Ishikawa (cell line): ENCODE results near the gene IMMP2L.

Experiments used
- CEBPB ChIP-seq: IDR thresholded peaks from 2 replicates; pipeline ENCODE4 v1.6.1; 2012
- CREB1 ChIP-seq: IDR thresholded peaks from 2 replicates; pipeline ENCODE4 v1.6.1; 2012; ENCODE audit warnings: low read depth
- EGR1 ChIP-seq: IDR thresholded peaks from 2 replicates; pipeline ENCODE4 v1.6.1; 2012
- FOXM1 ChIP-seq: IDR thresholded peaks from 2 replicates; pipeline ENCODE4 v1.6.1; 2012; ENCODE audit warnings: low read depth, borderline replicate concordance
- RAD21 ChIP-seq: IDR thresholded peaks from 2 replicates; pipeline ENCODE4 v1.6.1; 2012; ENCODE audit warnings: low read depth
- TAF1 ChIP-seq: IDR thresholded peaks from 2 replicates; pipeline ENCODE4 v1.6.1; 2012; ENCODE audit warnings: low read depth, mild to moderate bottlenecking
- TEAD4 ChIP-seq: IDR thresholded peaks from 2 replicates; pipeline ENCODE4 v1.6.1; 2012
- TF ChIP-seq, protein P1 (sequence below): IDR thresholded peaks from 2 replicates; pipeline ENCODE4 v1.6.1; 2012

GRCh38 chr7:111159426-111159825, 402.9 kb downstream of the IMMP2L start:
- TF ChIP-seq, protein P1, sequence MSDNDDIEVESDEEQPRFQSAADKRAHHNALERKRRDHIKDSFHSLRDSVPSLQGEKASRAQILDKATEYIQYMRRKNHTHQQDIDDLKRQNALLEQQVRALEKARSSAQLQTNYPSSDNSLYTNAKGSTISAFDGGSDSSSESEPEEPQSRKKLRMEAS: no peak
- TF ChIP-seq CREB1: no peak
- no peak for TF ChIP-seq RAD21
- TF ChIP-seq FOXM1: no peak
- no peak for TF ChIP-seq EGR1
- TF ChIP-seq CEBPB: no peak
- TF ChIP-seq TEAD4: no peak
- TF ChIP-seq TAF1: no peak
